Right renal cortex interstitium (tissue), 3 donors: ENCODE data around the gene PRR35. TPM values are rescaled to one million over a fixed set of nuclear protein-coding genes. Genes with fewer than 3 reads are reported as not detected.
A peak's percentile ranks its signal among the peaks of the same experiment; 100 is the strongest.

Experiments used
- DNase-seq, 3 donors: peaks; one replicate each; pipeline ENCODE4 v3.0.0-alpha.2; 2013; ENCODE audit warnings: low read depth in 3 of 3, low spot score in 2 of 3
- polyA plus RNA-seq, 3 donors: library from polyadenylated mRNA; unstranded; fragments of 120-200 nt; gene quantifications; one replicate each; pipeline ENCODE4 v1.2.1, GENCODE V29; 2013; ENCODE audit not compliant: insufficient read length in 3 of 3

Gene PRR35
- polyA plus RNA-seq, 3 donors = 7.4 to 8.6 (median 7.5) TPM

DNA sequence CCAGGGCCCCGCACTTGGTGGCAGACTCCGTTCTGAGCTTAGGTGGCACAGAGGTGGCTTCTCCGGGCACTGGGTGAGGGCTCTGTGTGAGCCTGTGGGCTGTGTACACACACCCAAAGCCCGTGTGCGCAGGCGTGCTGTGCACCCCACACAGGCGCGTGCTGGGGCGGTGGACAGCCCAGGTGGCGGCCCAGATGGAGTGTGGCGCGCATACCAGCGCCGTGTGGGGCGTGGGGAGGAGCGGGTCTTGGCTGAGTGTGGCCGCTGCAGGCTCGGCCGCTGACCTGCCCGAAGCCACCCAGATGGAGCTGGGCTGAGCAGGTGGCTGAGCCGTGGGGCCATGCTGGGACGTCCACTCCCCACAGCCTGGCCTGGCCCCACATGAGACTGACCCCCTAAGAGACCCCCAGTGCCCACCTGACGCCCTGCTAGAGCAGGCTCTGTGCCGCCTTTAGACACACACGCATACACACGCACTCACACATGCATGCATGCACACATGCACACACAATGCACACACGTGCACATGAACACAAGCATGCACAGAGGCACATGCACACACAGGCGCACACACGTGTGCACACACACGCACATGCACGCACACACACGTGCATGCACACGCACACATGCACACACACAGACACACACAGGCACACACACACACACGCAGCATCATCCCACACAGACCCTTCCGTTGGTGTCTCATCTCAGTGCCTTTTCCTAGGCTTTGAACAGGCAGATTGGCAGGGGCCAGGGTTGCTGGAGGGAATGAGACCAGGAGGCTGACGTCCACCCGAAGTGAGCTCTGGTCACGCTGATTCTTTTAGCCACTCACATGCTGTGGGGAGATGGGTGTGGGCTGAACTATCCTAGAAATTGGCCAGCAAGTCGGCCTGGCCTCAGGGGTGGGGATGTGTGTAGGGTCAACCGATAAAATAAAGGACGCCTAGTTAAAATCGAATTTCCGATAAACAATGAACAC, 2.1 kb downstream of the PRR35 start:
- no peak for DNase-seq

GRCh38 chr16:563072-563644, 3.0 kb downstream of the PRR35 start:
- no peak for DNase-seq

GRCh38 chr16:564690-565418, 4.7 kb downstream of the PRR35 start:
- DNase-seq = no peak

- DNase-seq = peak in 2 of 3 donors; percentile 67 to 73
Observed at GRCh38 chr16:565419-566330, 5.5 kb downstream of the PRR35 start.

DNA sequence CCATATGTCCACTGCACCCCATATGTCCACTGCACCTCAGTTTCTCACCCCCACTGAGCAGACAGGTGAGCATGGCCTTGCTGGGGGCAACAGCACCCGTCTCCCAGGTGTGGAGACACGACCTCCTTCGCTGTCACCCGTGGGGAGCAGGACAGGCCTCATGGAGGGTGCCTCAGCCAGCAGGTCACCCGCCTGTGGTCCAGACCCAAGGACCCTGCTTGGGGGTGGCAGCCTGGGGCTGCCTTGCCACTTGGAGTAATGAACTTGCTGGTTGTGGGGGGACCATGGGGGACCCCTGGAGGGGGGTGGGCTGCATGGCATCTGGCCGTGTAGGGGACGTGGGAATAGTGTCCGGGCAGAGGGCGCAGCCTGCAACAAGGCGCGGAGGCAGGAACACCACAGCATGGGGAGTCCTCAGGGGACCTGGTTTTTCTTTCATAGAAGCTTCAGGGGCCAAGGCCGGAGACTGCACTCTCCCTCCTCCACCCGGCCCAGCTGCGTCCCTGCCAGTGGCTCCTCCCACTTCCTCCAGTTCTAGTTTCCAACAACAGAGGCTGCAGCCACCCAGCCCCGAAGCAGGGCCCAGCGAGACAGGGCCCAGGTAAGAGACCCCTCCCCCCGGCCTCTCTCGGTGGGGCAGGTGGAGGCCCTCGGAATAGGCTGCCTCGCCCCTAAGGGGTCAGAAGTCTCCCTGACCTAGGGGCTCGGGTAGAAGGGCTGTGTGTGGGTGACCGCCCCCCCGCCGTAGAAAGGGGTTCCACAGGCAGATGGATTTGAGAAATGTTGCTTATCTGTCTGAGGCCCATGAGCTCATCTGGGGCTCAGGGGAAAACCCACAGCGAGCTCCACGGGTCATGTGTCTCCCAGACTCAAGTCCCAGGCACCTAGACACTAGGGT, 6.5 kb downstream of the PRR35 start, which contains the start of gene NHLRC4:
Gene NHLRC4 (plus strand): TSS at position 531 of the 898 bp plus-strand sequence. CDS start 1,043 bp downstream, outside the sequence.
- peak in 1 of 3 donors; percentile 57 for DNase-seq

DNA sequence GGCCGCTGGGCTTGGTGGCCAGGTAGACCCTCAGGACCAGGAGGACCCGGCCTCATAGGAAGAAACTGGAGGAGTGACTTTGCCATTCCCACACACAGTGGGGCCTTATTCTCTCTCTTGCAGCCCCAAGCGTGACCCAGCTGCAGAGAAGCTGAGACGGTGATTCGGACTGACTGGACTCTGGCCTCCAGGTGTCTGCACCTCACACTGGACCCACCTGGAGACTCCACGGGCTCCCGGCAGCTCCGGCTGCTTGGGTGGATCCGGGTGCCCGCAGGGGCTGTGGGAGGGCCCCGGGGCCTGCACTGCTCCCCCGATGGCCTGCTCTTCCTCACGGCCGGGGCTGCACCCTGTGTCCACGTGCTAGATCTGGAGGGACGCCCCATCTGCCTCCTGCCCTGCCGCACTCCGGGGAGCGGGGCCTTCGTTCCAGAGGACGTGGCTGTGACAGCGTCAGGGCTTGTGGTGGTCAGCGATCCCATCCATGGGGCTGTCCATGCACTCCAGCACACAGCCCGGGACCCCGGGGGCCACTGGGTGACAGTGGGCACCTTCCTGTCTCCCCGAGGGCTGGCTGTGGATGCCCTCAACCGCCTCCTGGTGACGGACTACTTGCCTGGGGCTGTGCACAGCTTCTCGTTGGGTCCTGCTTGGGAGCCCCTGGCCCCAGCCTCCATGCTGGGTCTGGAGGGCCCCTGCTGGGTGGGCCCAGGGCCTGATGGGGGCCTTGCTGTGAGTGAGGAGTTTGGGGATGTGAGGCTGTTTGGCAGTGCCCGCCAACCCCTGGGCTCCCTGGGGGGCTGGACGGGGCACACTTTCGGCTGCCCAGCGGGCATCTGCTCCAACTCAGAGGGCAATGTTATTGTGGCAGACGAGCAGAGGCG, 7.4 kb downstream of the PRR35 start:
- no peak for DNase-seq

DNA sequence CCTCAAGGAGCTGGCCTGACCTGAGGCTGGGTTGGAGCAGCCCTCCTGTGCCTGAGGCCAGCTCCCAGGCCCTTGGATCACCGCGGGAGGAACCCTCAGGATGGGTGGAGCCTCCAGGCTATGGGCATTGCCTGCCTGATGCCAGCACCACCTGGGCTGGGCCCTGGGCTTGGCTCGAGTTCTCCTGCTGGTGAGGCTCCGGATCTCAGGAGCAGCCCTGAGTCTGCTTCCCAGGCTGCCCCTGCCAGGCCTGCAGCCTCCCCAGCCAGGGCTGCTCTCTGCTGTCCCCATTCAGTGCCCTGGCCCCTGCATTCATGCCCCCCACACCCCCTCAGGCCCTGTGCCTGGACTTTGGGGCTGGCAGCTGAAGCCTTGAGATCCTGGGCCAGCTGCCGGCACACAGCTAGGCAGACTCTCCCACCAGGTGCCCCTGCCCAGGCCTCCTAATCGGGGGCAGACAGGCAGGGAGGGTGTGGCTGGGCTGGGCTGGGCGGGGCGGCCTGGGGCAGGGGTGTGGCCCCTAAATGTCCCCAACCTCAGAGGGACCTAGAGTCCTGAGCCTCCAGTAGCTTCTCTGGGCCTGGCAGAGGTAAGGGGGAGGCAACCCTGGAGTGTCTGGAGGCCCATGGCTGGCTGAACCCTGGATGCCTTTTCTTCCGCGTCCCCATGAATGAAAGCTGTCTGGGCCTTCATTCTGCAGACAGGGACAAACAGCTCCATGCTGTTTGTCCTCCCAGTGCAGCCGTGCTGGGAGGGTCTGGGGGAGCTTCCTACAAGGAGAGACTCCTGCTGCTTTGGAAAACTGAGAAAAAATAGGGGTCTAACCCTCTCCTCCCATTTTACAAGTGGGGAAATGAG, 8.4 kb downstream of the PRR35 start:
- DNase-seq = no peak

DNA sequence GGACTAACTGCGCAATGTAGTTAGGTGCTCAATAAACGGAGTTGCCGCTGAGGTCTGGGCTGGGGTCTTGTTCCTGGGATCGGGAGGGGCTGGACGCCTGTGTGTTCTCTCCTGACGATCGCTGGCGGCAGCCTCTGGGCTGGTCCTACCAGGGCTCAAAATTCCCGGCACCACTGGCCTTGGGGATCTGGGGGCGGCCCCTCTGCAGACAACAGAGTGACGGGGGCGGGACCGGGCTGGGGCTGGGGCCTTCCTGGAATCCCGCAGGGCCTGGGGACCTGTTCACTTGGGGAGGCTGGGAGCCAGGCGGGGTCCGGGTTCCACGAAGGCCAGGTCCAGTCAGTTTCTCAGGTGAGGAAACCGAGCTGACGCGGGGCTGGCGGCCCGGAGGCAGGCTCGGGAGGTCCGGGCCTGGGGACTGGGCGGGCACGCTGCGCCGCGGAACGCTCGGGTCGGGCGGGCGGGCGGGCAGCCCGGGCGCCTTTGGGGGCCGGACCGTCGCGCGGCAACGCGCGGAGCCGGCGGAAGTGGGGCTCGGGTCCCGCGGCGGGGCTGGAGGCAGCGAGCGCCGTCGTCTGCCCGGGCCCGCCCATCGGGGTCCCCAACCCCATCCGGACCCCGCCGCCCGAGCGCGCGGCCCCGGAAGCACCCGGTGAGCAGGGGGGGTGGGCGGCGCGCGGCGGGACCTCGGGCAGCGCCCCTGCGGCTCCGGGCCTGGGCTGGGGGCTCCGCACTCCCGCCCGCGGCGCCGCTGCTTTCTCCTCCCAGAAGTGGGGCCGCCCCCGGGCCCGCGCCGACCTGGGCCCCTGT, 9.5 kb downstream of the PRR35 start, which contains the start of gene PIGQ:
Gene PIGQ (plus strand): TSS at position 524 of the 810 bp plus-strand sequence. CDS start 4,107 bp downstream, outside the sequence.
- DNase-seq = no peak

DNA sequence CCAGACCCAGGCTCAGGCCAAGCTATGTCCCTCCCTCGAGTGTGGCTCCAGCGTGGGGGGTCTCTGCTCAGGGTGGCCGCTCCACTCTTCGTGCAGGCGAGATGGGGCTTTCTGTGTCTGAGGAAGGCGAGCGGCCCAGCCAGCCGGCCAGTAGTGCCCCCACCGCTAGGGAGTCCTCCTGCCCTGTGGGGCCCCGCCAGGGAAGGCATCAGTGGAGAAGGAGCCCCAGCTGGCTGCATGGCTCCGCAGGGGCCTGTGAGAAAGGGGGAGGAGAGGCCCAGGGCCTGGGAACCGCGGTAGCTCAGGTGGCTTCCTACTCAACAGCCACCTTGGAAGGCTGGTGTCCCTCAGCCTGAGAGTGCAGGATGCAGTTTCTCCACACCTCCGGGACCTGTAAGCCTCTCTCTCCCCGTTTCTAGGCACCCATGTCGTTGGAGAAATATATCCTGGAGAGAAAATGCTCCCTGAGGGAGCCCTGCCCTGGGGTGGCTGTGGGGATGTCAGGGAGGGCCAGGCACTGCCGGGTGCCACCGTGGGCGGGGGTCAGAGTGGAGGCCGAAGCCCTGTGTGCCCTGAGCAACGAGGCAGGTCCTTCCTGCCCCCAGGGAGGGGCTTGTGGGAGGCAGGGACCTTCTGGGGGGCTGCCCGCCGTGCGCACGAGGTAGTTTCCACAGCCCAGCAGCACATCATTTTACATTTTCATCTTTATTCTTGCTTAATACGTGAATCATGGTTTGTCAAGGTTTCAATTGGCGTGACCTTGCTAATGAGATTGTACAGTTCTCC, 12.9 kb downstream of the PRR35 start:
- no peak for DNase-seq

DNA sequence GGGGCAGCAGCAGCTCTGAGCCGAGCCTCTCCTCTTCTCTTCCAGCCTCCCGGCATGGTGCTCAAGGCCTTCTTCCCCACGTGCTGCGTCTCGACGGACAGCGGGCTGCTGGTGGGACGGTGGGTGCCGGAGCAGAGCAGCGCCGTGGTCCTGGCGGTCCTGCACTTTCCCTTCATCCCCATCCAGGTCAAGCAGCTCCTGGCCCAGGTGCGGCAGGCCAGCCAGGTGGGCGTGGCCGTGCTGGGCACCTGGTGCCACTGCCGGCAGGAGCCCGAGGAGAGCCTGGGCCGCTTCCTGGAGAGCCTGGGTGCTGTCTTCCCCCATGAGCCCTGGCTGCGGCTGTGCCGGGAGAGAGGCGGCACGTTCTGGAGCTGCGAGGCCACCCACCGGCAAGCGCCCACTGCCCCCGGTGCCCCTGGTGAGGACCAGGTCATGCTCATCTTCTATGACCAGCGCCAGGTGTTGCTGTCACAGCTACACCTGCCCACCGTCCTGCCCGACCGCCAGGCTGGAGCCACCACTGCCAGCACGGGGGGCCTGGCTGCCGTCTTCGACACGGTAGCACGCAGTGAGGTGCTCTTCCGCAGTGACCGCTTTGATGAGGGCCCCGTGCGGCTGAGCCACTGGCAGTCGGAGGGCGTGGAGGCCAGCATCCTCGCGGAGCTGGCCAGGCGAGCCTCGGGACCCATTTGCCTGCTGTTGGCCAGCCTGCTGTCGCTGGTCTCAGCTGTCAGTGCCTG, 14.0 kb downstream of the PRR35 start:
- DNase-seq = no peak

- DNase-seq = no peak
Observed at GRCh38 chr16:575354-576196, 15.4 kb downstream of the PRR35 start.

GRCh38 chr16:576197-576822, 16.1 kb downstream of the PRR35 start:
- DNase-seq = no peak

DNA sequence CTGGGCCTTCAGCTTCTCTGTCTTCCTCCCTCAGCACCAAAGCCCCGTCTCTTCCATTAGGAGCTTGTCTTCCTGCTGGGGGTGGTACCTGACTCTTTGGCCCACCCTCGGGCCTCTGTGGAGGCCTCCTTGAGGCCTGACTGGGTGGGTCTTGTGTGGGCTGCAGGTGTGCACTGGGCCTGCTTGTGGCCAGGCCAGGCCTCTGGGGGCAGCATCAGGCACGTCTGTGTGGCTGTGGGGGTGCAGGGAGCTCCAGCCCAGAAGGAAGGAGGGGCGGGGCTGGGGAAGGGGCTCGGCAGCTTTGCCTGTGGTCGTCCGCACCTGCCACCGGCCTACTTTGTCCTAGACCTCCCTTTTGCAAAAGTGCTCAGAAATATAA, 16.6 kb downstream of the PRR35 start:
- no peak for DNase-seq
